Inflammatory macrophage (primary cell): ENCODE results near the gene NOL4L.

Experiments used
- DNase-seq, 2 donors: peaks; one replicate each; pipeline ENCODE4 v3.0.0-alpha.2; 2020 to 2022

The NOL4L gene

DNA sequence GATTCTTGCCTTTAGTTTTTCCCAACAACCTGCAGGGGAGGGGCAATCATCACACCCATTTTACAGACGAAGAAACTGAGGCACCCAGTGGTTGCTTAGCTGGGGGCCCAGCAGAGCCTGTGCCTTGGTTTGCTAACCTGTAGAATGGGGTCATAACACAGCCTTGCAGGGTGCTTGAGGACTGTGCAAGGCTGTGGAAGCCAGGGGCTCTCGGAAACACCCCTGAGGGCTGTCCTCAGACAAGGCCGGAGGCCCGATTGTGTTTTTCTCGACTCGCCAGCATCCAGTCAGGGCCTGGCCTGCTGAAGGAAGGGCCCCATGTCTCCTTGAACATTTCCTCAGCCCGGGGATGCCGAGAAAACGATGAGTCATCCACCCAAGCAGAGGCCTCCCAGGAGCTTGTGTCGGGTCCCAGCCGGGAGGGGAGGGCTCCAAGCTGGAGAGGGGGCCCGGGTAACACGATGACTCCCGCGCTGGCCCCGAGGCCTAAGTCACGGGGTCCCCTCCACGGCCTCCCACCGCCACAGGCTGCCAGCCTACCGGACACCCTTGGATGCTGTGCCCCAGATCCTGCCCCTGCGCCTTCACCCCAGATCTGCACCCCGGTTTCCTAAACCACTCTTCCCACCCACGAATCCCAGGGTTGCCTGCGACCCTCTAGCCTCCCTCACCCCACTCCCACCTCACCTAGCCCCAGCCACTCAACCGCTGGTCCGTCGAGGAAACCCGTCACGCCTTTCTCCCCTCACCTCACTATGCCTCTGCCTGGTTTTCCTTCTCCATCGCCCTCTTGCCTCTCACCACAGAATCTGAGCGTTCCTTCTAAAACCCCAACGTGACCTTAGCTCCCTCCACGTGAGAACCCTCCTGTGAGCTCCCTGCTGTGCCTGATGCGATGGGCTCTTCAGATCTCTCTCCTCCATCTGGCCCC, 10.6 kb downstream of the NOL4L start:
- DNase-seq, result peak; percentile 52 to 68

DNA sequence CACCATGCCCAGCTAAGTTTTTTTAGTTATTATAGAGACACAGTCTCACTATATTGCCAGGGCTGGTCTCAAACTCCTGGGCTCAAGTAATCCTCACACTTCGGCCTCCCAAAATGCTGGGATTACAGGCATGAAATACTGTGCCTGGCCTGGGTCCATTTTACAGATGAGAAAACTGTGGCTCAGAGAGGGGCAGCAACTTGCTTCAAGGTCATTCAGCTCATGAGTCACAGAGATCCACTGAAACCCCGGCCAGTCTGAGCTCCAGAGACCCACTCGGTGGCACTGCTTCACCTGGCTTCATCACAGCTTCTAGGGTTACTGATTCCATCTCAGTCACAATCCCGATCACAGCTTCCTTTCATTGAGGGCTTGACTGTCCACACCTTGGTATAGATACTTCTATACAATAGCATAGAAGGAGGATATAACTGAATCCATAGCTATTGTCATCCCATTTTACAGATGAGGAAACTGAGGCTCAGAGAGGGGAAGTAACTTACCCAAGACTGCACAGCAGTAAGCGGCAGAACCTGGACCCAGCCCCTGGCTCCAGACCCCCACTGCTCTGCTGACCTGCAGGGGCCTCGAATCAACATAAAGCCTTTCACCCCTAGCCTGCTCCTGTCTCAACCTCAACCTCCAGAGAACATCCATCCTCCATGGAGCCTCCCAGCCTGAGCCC, 11.8 kb downstream of the NOL4L start:
- no peak for DNase-seq

DNA sequence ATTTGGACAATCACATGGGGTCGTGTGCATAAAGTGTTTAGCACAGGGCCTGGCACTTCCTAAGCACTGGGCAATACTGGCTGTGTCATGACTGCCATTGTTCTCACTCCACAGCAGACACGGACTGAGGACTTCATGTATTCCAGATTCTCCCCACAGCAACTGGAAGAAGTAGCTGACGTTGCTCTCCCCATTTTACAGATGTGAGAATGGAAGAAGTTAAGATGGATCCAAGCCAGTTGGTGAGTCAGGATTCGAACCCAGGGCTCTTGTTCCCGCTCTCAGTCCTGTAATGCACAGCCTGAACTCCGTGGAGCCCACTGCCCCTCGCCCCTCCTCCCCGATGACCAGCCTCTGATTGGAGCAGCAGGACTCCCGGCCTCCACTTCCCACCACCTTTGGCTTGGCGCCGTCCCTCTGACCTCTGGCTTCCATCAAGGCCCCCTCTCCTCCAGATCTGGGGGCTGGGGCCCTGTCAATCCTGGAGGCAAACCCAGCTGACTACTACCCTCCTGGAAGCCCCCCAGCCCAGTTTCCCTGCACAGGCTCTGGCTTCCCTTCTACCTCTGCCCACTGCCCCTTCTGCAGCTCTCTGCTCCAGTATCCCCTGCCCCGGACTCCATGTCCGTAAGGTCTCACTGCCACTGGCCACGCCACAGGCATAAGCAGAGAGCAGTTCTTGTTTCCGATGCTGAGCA, 12.7 kb downstream of the NOL4L start:
- DNase-seq, result no peak

DNA sequence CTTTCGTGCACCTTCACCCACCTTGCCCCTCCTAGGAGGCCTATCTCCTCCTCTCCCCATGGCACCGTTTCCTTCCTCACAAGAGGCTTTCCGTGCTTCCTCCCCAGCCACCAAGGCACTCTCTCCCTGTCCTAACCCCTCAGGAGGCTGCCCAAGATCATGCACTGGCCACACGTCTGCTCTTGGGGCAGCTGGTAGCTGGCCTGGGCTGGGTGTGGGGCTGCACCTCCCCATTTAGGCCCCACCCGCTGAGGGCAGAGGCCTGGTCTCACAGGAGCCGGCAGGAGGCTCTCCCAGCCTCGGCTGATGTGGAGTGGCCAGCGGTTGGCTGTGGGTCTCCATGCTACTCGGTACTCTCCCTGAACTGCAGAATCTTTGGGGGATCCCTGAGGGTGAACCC, 13.6 kb downstream of the NOL4L start:
- no peak for DNase-seq

DNA sequence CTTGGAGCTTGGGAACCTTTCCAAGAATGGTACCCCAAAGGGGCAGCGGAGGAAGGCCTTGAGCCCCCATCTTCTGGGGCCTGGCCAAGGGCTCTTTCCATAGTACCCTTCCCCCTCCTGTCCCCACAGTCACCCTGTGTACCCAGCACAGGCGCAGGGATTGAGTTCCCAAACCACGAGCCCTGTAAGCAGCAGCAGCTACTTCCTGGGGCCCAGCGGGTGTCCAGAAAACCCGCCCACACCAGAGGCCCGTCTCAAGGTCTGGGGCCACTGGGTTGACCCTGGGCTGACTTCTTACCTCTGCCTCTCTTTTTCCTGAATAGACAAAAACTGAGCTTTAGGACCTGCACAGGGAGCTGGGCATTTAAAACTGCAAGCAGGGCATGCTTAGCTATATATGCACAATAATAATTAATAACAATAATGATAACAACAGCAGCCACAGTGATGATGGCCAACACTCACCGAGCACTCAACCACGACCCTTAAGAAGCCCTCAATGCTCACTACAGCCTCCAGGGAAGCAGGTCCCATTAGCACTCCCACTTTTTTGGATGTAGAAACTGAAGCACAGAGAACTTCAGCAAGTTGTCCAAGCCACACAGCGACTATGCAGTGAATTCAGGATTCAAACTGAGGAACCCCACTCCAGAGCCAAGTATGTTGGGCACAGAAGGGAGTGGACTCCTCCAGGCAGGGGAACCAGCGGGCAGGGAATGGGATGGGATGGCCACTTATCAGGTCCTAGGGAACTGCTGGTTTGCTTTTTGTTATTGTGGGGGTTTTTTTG, 14.5 kb downstream of the NOL4L start:
- peak; percentile 51 to 70 for DNase-seq

DNA sequence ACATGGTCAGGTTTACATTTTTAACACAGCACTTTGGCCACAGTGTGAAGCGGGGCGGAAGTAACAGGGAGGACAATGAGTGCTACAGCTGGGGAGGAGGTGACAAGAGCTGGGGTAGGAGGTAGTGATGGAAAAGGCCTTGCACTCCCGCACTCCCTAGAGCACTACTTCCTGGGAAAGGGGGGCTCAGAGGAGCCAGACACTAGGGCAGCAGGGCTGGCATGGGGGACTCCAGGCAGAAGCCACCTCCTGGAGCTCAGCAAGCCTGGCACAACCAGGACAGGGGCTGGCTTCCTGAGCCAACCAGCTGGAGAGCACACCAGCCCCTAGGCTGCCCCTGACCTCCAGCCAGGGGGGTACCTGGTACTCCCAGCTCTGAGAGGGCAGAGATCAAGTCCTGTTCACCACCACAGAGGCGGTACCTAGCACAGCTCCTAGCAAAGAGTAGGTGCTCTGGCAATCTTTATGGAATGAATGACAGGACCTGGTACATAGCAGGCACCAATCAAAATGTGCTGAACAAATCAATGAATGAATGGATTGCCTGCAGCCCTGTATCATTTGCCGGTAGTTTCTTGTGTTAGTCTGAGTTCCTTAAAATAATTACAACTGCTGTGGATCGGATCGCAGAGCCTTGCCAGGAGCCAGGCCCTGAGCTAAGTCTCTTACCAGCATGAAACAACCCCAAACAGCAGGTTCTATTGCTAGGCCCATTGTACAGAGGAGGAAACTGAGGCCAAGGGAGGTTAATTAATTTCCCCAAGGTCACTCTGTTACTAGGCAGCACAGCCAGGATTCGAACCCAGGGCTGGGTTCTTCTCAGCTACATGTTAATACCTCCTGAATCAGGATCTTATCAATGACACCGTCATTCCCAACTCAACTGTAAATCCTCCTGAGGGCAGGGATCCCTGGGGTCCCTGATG, 15.5 kb downstream of the NOL4L start:
- DNase-seq, result no peak

DNA sequence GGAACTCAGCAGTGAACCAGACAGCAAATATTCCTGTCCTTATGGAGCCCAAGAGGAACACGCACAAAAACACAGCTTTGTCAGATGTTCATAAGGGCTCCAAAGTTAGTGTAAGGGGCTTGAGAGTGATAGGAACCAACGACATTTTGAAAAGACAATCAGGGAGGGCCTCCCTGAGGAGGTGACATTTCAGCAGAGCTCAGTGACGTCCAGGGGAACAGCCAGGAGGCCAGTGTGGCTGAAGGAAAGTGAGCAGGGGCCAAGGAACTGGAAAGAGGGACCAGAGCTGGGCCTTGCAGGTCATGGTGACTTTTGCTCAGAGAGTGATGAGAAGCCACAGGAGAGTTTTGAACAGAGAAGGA, 16.1 kb downstream of the NOL4L start:
- DNase-seq, result no peak

DNA sequence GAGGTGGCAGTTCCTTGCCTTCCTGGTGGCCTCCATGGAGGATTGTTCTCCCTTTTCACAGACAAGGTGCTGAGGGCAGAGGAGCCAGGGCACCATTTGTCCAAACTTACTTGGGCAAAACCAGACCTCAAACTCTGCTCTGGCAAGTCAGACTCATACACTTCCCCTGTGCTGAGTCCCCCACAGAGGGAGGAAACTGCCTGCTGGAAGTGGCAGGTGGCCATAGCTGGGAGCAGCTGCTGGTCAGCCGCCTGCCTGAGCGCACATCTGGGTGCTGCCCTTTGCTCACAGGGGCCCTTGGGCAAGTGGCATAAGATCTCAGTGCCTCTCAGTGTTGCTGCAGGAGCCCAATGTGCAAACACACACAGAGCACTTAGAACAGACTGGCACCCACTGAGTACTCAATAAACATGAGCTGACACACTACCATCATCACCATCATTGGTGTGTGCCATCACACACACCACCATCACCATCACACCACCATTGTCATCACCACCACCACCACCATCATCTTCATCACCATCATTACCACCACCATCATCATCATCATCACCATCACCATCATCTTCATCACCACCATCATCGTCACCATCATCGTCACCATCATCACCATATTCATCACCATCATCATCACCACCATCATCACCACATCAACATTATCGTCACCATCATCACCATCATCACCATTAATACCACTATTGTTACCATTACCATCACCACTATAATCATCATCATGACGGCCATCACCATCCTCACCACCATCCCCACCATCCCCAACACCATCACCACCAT, 17.6 kb downstream of the NOL4L start:
- no peak for DNase-seq

DNA sequence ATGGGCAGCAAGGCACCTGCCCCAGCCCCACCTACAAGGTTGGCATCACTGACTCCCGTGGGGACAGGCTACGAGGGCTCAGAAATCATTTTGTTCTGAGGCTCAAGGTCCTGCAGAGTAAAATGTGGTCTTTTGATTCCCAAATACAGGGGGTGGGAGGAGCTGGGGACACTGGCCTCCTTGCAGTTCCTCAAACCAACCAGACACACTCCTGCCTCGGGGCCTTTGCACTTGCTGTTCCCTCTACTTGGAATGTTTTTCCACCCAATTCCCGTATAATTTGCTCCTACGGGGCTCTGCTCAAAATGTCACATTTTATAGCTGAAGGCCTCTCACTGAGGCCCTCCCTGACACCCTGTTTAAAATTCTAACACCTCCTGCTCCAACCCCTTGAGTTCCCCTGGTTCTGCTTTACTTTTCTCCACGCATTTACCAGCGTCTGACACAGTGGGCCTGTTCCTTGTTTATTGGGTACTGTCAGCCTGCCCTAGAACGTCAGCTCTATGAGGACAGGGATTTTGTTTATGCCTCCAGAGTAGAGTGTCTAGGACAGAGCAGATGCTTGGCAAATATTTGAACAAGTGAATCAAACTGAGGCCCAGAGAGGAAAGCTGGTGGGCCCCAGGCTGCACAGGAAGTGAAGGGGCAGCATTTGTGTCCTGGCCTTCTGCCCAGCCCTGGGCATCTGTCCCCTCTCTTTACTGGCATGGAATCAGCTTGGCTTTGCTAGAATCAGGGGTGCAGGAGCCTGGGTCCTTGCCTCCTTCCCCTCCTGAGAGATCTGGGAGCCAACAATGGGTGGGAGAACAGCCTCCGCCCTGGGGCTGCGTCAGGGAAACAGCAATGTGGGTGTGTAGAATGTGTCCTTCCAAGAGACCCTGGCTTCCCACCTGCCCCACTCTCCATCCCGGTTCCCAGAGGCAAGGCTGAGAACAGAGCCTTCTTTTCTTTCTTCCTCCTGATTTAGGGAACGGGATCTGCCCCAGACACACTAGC, 18.5 kb downstream of the NOL4L start:
- DNase-seq, result no peak

DNA sequence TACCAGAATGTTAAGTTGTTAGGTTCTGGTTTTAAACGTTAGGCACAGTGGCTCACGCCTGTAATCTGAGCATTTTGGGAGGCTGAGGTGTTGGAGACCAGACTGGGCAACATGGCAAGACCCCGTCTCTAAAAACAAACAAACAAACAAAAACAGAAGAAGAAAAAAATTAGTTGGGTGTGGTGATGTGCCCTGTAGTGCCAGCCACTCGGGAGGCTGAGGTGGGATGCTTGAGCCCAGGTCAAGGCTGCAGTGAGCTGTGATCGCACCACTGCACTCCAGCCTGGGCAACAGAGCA, 19.4 kb downstream of the NOL4L start:
- DNase-seq, result no peak

DNA sequence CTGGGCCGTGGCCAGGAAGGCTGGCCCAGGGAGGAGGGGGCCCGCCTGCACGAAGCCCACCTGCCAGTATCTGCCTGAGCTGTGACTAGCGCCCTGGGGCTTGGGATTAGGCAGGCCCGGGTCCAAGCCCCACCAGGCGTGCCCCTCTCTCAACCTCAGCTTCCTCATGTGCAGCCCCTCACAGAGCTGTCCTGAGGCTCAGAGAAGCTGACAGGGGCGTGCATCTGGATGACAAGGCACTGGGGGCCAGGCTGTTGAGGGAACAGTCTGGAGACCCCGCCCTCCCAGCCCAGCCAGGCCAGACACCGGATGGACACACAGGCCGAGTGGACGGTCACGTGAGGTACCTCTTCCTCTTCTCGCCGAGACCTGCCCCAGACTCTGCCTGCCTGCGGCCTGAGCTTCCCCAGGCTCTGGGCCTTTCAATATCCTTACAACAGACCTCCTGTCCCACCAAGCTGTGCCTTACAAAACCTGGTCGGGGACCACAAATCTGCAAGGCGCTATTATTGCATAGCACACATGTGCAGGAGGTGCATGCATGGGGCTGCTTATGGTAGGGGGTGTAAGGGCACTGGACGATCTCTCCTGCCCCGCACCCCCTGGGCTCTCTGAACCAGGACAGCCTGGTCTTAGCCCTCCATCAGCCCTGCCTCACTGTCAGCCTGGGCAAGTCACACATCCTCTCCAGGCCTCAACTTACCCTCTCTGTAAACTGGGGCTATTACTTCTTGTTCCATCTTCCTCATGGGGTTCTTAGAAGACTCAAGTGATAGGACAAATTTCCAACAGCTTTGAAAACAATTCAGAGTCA, 20.0 kb downstream of the NOL4L start:
- peak; percentile 84 to 85 for DNase-seq

DNA sequence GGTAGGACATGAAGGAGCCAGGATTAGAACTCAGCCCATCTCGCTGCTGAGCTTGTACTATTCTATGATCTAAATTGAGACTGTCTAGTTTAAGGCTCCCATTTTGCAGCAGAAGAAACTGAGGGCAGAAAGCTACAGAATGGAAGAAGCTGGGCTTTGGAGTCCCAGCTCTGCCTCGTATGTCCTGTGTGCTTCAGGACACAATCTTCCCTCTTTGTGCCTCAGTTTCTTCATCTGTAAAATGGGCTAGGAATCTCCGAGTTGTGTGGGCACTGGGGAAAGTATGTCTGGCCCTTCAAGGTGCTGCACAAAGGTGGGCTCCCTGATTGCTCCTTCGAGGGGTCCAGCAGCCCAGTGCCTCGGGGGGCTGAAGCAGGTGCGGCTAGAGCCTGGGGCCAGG, 20.7 kb downstream of the NOL4L start:
- DNase-seq, result no peak

DNA sequence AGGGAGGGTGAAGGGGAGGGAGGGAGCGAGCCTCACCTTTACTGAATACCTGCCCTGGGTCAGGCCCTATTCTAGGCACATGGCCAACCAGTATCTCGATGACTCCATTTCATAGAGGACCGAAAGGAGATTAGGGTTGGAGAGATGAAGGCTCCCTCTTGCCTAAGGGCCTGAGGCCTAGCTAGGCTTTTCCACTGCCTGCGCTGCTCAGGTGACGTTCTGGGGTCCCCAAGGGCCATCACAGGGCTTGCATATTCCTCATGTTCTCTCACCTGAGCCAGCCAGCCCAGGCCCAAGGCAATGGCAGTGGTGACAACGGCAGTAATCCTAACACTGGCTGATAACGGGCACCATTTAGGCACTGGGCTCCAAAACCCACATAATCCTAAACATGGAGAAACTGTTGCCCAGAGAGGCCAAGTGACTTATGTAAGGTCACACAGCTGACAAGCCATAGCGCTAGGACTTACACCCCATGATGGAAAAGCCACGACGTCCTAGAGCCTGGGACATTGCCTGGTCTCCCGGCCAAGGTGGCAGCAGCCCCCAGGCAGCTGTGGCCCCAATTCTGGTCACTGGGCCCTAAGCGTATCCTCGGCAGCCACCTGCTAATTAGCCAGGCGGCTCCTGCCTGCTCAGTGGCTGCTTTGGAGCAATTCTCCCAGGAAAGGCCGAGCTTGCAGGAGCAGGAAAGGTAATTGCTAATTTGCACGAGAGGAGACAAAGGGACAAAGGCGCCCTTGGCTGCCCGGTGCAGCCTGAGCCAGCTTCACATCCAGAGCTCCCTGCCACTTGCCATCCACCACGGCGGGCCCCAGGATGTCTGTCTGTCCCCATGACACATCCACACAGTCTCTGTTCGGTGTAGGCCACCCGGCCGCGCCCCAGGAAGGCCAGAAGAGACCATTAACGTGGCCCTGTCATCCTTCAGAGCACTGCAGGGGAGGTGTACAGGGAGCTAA, 21.5 kb downstream of the NOL4L start:
- no peak for DNase-seq

DNA sequence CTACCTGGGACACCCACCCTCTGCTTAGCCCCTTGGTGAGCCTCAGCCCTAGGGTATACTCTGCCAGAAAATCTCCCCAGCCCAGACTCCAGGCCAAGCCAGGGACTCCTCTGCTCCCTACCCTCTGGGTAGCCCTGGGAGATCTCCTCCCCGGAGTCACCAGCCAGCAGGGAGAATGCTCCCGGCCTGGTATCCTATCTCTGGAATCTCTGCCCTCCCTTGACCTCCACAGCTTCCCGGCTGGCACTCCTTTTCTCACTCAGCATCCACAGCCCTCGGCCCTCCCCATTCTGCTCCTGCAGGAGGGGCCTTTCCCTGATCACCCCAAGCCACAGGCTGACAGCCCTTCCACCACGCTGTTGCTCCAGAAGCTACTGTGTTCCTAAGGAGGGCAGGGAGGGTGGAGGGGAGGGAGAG, 22.6 kb downstream of the NOL4L start:
- DNase-seq, result no peak

DNA sequence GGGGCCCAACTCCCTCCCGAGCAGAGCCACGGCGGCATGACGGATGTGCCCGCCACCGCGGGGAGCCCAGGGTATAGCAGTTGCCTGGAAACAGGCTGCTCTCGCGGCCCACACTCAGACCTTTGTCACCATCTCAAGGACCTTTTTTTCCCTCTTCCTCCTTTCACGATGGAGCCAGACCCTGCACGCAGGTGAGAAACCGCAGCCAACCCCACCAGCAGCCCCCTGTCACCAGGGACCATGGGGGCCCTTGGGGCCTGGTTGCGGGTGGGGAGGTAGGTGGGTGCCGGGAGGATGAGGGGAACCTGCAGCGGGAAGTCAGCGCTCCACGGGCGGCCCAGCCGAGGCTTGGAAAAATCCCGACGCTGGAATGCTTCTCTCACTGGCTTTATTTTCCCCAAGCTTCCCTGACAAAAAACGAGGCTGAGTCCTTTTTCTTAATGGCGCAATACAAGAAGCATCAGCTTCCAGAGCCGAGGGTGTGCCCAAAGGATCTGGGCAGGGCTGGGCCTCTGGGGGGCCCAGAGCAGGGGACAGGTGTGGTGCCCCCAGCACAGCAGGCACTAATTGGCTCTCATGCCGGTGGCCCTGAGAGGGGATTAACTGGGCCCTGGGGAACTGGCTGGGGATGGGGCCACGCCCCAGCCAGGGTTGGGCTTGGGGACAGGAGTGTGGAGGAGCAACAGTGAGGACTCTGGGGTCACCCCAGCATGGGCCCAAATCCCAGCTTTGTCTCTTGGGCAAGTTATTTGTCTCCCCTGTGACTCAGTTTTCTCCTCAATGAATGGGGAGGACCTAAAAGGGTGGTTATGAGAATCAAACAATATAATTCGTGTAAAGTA, 23.9 kb downstream of the NOL4L start:
- DNase-seq, result no peak

DNA sequence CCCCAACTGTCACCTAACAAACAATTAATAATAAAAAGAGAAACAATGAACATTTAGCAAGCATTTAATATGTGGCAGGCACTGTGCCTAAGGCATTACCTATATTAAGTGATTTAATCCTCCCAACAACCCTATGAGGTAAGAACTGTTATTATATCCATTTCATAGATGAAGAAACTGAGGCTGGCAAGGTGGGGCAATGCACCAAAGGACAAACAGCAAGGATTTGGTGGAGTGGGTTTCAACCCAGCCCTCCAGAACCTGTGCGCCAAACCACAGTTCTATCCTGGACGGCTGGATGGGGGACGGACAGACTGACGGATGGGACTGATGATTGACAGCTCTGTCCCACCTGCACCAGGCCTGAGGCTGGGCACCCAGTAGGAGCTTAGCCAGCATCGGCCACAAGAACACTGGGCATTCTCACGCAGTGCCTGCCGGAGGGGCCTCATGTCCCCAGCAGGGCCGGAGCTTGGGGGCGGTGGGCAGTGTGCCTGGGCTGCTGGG, 24.6 kb downstream of the NOL4L start:
- DNase-seq, result no peak
